ENCODE results near the gene KCNJ11.

- peak; percentile 75 for TF ChIP-seq CTCF (IDR thresholded peaks at IDR 0.05; ENCODE audit: insufficient read depth, low read length, poor library complexity, severe bottlenecking)
- TF ChIP-seq EZH2phosphoT487 (conservative IDR thresholded peaks at IDR 0.05; ENCODE audit: low read length): no peak
Observed at GRCh38 chr11:17386331-17387084, 2.0 kb downstream of the KCNJ11 start.
